Upper lobe of right lung (tissue), 1 donor: ENCODE results near the gene SUB1. TPM values are rescaled to one million over a fixed set of nuclear protein-coding genes. Genes with fewer than 3 reads are reported as not detected.

Source experiments
- ATAC-seq: fragments of 200-7000 bp; cut with Tn5 transposase; one replicate; pipeline ENCODE4 v1.9.1; 2020; ENCODE audit warnings: mild to moderate bottlenecking, moderate library complexity
- DNase-seq: peaks from one replicate; pipeline ENCODE4 v3.0.0-alpha.2; 2020
- H3K27ac ChIP-seq: fragments of 200-600 bp; one replicate; pipeline ENCODE4 v1.8.0; 2022
- H3K27me3 ChIP-seq: fragments of 200-600 bp; one replicate; pipeline ENCODE4 v1.8.0; 2022; ENCODE audit warnings: mild to moderate bottlenecking
- H3K36me3 ChIP-seq: fragments of 200-600 bp; one replicate; pipeline ENCODE4 v1.8.0; 2022
- H3K4me1 ChIP-seq: fragments of 200-600 bp; one replicate; pipeline ENCODE4 v1.8.0; 2022
- H3K4me3 ChIP-seq: fragments of 200-600 bp; one replicate; pipeline ENCODE4 v1.8.0; 2022; ENCODE audit warnings: mild to moderate bottlenecking
- H3K9me3 ChIP-seq: fragments of 200-600 bp; one replicate; pipeline ENCODE4 v1.8.0; 2022
- intact Hi-C: fragments of 100-400 bp; cut with DNase I; formaldehyde crosslinking; loops from one replicate; pipeline ENCODE4 v1.11.0; 2022
- total RNA-seq: library from RNA; stranded (reverse); fragmentation: NEBNext Ultra II Directional; extraction: Animal tissue kit (Norgen Biotek cat#: 25700); gene quantifications from one replicate; pipeline ENCODE4 v1.2.1, GENCODE V29; 2021
- TF ChIP-seq, protein P1 (sequence below): fragments of 200-600 bp; IDR thresholded peaks from one replicate; pipeline ENCODE4 v1.8.0; 2022; ENCODE audit warnings: antibody characterized with exemption
- donor health status: DM: no; HTN: yes; CAD: no; lungs with severe emphysema.

Gene SUB1
- total RNA-seq, 1 donor from 2014 or later: 142 TPM

- Histone ChIP-seq H3K9me3 (no peaks in the 10 kb centered on the region), H3K27ac (no peak overlapping the region), H3K4me1 (peaks cover 2% of the 10 kb centered on the region), H3K36me3 (peaks cover 52% of the 10 kb centered on the region), H3K4me3 (no peak overlapping the region), H3K27me3 (no peaks in the 10 kb centered on the region)
- intact Hi-C loops: loop anchor here (10.0 kb wide), 1 partner anchor 500 kb away; no protein-coding TSS in a partner anchor
- TF ChIP-seq, protein P1, sequence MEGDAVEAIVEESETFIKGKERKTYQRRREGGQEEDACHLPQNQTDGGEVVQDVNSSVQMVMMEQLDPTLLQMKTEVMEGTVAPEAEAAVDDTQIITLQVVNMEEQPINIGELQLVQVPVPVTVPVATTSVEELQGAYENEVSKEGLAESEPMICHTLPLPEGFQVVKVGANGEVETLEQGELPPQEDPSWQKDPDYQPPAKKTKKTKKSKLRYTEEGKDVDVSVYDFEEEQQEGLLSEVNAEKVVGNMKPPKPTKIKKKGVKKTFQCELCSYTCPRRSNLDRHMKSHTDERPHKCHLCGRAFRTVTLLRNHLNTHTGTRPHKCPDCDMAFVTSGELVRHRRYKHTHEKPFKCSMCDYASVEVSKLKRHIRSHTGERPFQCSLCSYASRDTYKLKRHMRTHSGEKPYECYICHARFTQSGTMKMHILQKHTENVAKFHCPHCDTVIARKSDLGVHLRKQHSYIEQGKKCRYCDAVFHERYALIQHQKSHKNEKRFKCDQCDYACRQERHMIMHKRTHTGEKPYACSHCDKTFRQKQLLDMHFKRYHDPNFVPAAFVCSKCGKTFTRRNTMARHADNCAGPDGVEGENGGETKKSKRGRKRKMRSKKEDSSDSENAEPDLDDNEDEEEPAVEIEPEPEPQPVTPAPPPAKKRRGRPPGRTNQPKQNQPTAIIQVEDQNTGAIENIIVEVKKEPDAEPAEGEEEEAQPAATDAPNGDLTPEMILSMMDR: no peak
- ATAC-seq: no peak
- no peak for DNase-seq
Measured at GRCh38 chr5:32604800-32605765, 19.7 kb downstream of the SUB1 start.

- Histone ChIP-seq H3K4me1 (no peaks in the 10 kb centered on the region), H3K27ac (no peak overlapping the region), H3K36me3 (peaks cover 46% of the 10 kb centered on the region), H3K9me3 (no peaks in the 10 kb centered on the region), H3K27me3 (no peaks in the 10 kb centered on the region), H3K4me3 (no peak overlapping the region)
- DNase-seq (no peak), ATAC-seq (no peak)
- TF ChIP-seq, protein P1: no peak
- intact Hi-C loops: loop anchor here (10.0 kb wide), 1 partner anchor 501 kb away; no protein-coding TSS in a partner anchor
Measured at GRCh38 chr5:32605766-32606152, 20.4 kb downstream of the SUB1 start.

DNA sequence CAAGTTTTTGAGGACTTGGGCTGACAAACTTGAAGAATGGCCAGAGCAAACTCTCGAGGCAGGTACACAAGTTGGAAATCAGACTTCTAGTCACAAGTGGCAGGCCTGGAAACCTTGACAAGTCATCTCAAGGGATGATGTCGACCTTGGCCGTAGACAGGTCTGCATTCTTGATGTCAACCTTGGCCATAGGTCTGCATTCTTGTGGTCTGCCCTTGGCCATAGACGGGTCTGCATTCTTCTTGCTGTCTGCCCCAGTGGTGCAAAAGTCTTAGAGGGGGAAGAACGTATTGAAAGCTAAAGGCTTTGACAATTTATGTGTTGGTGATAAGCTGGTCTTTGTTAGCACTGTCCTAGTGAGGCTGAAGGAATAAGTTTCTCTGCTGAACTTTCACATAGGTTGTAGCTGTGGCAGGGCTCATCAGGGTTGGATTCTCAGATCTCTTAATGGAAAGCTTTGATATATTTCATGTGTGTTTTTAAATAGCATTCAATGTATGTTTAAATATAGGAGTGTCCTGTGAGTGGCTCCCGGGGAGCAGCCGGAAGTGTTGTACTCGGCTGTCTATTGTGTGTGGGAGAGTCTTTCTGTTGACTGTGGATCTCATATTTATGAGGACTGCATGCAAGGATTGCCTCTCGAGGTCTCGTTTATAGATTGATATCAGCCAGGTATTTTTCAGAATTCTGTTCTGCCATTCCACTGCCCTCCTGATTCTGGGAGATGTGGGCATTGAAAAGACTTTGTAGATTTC is 27.0 kb downstream of the SUB1 start:
- ATAC-seq (peak; percentile 62), DNase-seq (no peak)
- Histone ChIP-seq H3K27ac (no peak overlapping the region), H3K36me3 (peaks cover 6% of the 10 kb centered on the region), H3K4me3 (no peak overlapping the region), H3K9me3 (no peaks in the 10 kb centered on the region), H3K27me3 (no peaks in the 10 kb centered on the region), H3K4me1 (peaks cover 13% of the 10 kb centered on the region)
- TF ChIP-seq, protein P1: no peak
- intact Hi-C loops: no loop called here

GRCh38 chr5:32613050-32613672 is 27.8 kb downstream of the SUB1 start:
- Histone ChIP-seq H3K27me3 (no peaks in the 10 kb centered on the region), H3K9me3 (no peaks in the 10 kb centered on the region), H3K27ac (no peak overlapping the region), H3K36me3 (no peaks in the 10 kb centered on the region), H3K4me3 (no peak overlapping the region), H3K4me1 (peaks cover 13% of the 10 kb centered on the region)
- intact Hi-C loops: no loop called here
- ATAC-seq (peak; percentile 94), DNase-seq (peak; percentile 79)
- TF ChIP-seq, protein P1: peak; percentile 94

GRCh38 chr5:32615236-32615635 is 29.9 kb downstream of the SUB1 start:
- Histone ChIP-seq H3K4me1 (peaks cover 13% of the 10 kb centered on the region), H3K4me3 (no peak overlapping the region), H3K36me3 (no peaks in the 10 kb centered on the region), H3K27ac (no peak overlapping the region), H3K9me3 (no peaks in the 10 kb centered on the region), H3K27me3 (no peaks in the 10 kb centered on the region)
- ATAC-seq (no peak), DNase-seq (no peak)
- TF ChIP-seq, protein P1: no peak
- intact Hi-C loops: no loop called here
